Keratinocyte (primary cell): ENCODE measurements around the gene PTPRR. TPM values are rescaled to one million over a fixed set of nuclear protein-coding genes. Genes with fewer than 3 reads are reported as not detected.

Source experiments
- DNase-seq: peaks from one replicate; pipeline ENCODE4 v3.0.0-alpha.2; 2011; ENCODE audit warnings: low read depth, missing footprints, low spot score
- FAIRE-seq: peaks from 2 replicates; lab custom pipeline; 2011; peaks lifted over from hg19 to GRCh38; lab: Jason Lieb, UNC
- H2AFZ ChIP-seq: 2 replicates; pipeline ENCODE4 v1.6.0; 2012; ENCODE audit warnings: low read length, control low read depth, inconsistent platforms; ENCODE audit not compliant: control insufficient read depth
- H3K27ac ChIP-seq: 2 replicates; pipeline ENCODE4 v1.5.1; 2011; ENCODE audit warnings: low read length; ENCODE audit not compliant: control insufficient read depth, insufficient read depth
- H3K27me3 ChIP-seq: 3 replicates; pipeline ENCODE4 v1.6.0; 2011; ENCODE audit warnings: low read length; ENCODE audit not compliant: control insufficient read depth, insufficient read depth; ENCODE audit errors: extremely low read depth
- H3K36me3 ChIP-seq, 2 experiments: 2 replicates in 1 of 2; 3 replicates in 1 of 2; pipeline ENCODE4 v1.5.1; 2011; ENCODE audit warnings: low read length in 2 of 2, mild to moderate bottlenecking in 1 of 2; ENCODE audit not compliant: control insufficient read depth in 2 of 2, insufficient read depth in 2 of 2; ENCODE audit errors: extremely low read depth in 1 of 2
- H3K4me1 ChIP-seq: 3 replicates; pipeline ENCODE4 v1.5.1; 2011; ENCODE audit warnings: low read length; ENCODE audit not compliant: control insufficient read depth, insufficient read depth; ENCODE audit errors: extremely low read depth
- H3K4me2 ChIP-seq: 3 replicates; pipeline ENCODE4 v1.6.0; 2011; ENCODE audit warnings: low read depth, low read length; ENCODE audit not compliant: control insufficient read depth, insufficient read depth; ENCODE audit errors: extremely low read depth
- H3K4me3 ChIP-seq, 3 experiments: fragments of 200-600 bp in 1 of 3; sonication (generic) in 1 of 3; 2 replicates in 2 of 3; 3 replicates in 1 of 3; pipeline ENCODE4 v1.5.1; 2011 to 2016; ENCODE audit warnings: low read length in 3 of 3, mild to moderate bottlenecking in 3 of 3, control low read depth in 2 of 3, inconsistent platforms in 1 of 3, low read depth in 1 of 3, mixed read lengths in 1 of 3, mixed run types in 1 of 3, moderate library complexity in 1 of 3; ENCODE audit not compliant: control insufficient read depth in 2 of 3, insufficient read depth in 2 of 3; ENCODE audit errors: extremely low read depth in 1 of 3
- H3K79me2 ChIP-seq: 2 replicates; pipeline ENCODE4 v1.6.0; 2012; ENCODE audit warnings: low read length; ENCODE audit not compliant: control insufficient read depth, insufficient read depth
- H3K9ac ChIP-seq: 3 replicates; pipeline ENCODE4 v1.6.0; 2011; ENCODE audit warnings: low read length; ENCODE audit not compliant: control insufficient read depth, insufficient read depth; ENCODE audit errors: extremely low read depth
- H3K9me1 ChIP-seq: 3 replicates; pipeline ENCODE4 v1.6.0; 2011; ENCODE audit warnings: low read length; ENCODE audit not compliant: control insufficient read depth, insufficient read depth; ENCODE audit errors: extremely low read depth
- H3K9me3 ChIP-seq: 2 replicates; pipeline ENCODE4 v1.5.1; 2012; ENCODE audit warnings: low read depth, low read length; ENCODE audit not compliant: control insufficient read depth
- H4K20me1 ChIP-seq: 3 replicates; pipeline ENCODE4 v1.6.0; 2011; ENCODE audit warnings: low read length; ENCODE audit not compliant: control insufficient read depth, insufficient read depth; ENCODE audit errors: extremely low read depth
- EZH2 ChIP-seq: IDR thresholded peaks from one replicate; pipeline ENCODE4 v1.6.1; 2012; ENCODE audit warnings: inconsistent platforms, mild to moderate bottlenecking, low read length, moderate library complexity
- dilution Hi-C: fragments of 300-500 bp; cut with MboI; formaldehyde crosslinking; loops from one replicate; pipeline ENCODE4 v1.7.0; 2020; ENCODE audit warnings: low sequenced_read_pairs; ENCODE audit not compliant: extremely low pct_ligation_motif_present
- polyA plus RNA-seq, 5 experiments: library from polyadenylated mRNA; depleted of rRNA in 3 of 5; stranded (reverse) in 3 of 5; stranded (forward) in 1 of 5; unstranded in 1 of 5; fragments of >200 nt; gene quantifications; 1 replicate in 1 of 5; 2 replicates in 3 of 5; 3 replicates in 1 of 5; pipeline versions ENCODE4 v1.2.1 to v1.2.3, GENCODE V29; 2011 to 2012; ENCODE audit warnings: missing spikeins in 2 of 5, low read depth in 1 of 5, low replicate concordance in 1 of 5
- TF ChIP-seq, protein P1 (sequence below), 3 experiments: IDR thresholded peaks in 1 of 3; conservative IDR thresholded peaks in 1 of 3; optimal IDR thresholded peaks in 1 of 3; 2 replicates in 2 of 3; 3 replicates in 1 of 3; pipeline versions ENCODE3 to v1.5.1; 2011; ENCODE audit warnings: low read length in 3 of 3, mild to moderate bottlenecking in 3 of 3, moderate library complexity in 2 of 3, control low read depth in 1 of 3, inconsistent platforms in 1 of 3; ENCODE audit not compliant: insufficient read depth in 2 of 3; ENCODE audit errors: extremely low read depth in 1 of 3

Gene PTPRR
- polyA plus RNA-seq, 1 donor (not counting 4 experiments of a cell fraction or from before 2014, with no cell fraction given): 3.1 TPM

- no peak for DNase-seq
- no peaks in the 10 kb centered on the region for H3K9me3 ChIP-seq
- H3K9me1 ChIP-seq: no peaks in the 10 kb centered on the region
- no peaks in the 10 kb centered on the region for H3K79me2 ChIP-seq
- peaks cover 9% of the 10 kb centered on the region for H3K4me1 ChIP-seq
- H3K27me3 ChIP-seq: no peaks in the 10 kb centered on the region
- H3K36me3 ChIP-seq: no peaks in the 10 kb centered on the region
- H3K4me3 ChIP-seq: no peak overlapping the region
- H3K4me2 ChIP-seq: no peak overlapping the region
- H3K27ac ChIP-seq: no peak overlapping the region
- no peak overlapping the region for H3K9ac ChIP-seq
- no peak for FAIRE-seq
- H2AFZ ChIP-seq: no peak overlapping the region
- TF ChIP-seq, protein P1, sequence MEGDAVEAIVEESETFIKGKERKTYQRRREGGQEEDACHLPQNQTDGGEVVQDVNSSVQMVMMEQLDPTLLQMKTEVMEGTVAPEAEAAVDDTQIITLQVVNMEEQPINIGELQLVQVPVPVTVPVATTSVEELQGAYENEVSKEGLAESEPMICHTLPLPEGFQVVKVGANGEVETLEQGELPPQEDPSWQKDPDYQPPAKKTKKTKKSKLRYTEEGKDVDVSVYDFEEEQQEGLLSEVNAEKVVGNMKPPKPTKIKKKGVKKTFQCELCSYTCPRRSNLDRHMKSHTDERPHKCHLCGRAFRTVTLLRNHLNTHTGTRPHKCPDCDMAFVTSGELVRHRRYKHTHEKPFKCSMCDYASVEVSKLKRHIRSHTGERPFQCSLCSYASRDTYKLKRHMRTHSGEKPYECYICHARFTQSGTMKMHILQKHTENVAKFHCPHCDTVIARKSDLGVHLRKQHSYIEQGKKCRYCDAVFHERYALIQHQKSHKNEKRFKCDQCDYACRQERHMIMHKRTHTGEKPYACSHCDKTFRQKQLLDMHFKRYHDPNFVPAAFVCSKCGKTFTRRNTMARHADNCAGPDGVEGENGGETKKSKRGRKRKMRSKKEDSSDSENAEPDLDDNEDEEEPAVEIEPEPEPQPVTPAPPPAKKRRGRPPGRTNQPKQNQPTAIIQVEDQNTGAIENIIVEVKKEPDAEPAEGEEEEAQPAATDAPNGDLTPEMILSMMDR (optimal IDR thresholded peaks at IDR 0.05 in 1 of 3, IDR thresholded peaks at IDR 0.05 in 1 of 3, conservative IDR thresholded peaks at IDR 0.05 in 1 of 3; ENCODE audit: extremely low read depth in 1 of 3, insufficient read depth in 2 of 3, low read length in 3 of 3): no peak
- no peak for TF ChIP-seq EZH2
- no peaks in the 10 kb centered on the region for H4K20me1 ChIP-seq
- dilution Hi-C loops: no loop called here
Observed at GRCh38 chr12:70652451-70652850, 268.1 kb downstream of the PTPRR start.

GRCh38 chr12:70648831-70649230 lies 271.7 kb downstream of the PTPRR start:
- no peak overlapping the region for H3K27ac ChIP-seq
- FAIRE-seq: no peak
- H2AFZ ChIP-seq: no peak overlapping the region

More at GRCh38 chr12:70648831-70649230, 271.7 kb downstream of the PTPRR start:
- TF ChIP-seq, protein P1 (optimal IDR thresholded peaks at IDR 0.05 in 1 of 3, IDR thresholded peaks at IDR 0.05 in 1 of 3, conservative IDR thresholded peaks at IDR 0.05 in 1 of 3; ENCODE audit: extremely low read depth in 1 of 3, insufficient read depth in 2 of 3, low read length in 3 of 3): no peak
- TF ChIP-seq EZH2: no peak
- no peaks in the 10 kb centered on the region for H3K9me1 ChIP-seq
- no peaks in the 10 kb centered on the region for H3K9me3 ChIP-seq
- H3K36me3 ChIP-seq: no peaks in the 10 kb centered on the region
- dilution Hi-C loops: no loop called here
- H3K4me2 ChIP-seq: no peak overlapping the region
- no peaks in the 10 kb centered on the region for H3K27me3 ChIP-seq
- no peak overlapping the region for H3K4me3 ChIP-seq
- no peaks in the 10 kb centered on the region for H4K20me1 ChIP-seq
- no peak overlapping the region for H3K9ac ChIP-seq
- no peaks in the 10 kb centered on the region for H3K79me2 ChIP-seq
- no peak for DNase-seq
- peaks cover 37% of the 10 kb centered on the region for H3K4me1 ChIP-seq
